Measurements from ENCODE around the gene SAV1.
"Not testable (repeated sequence)": the region's sequence is repeated elsewhere in the genome, so short reads cannot be mapped to it uniquely, and the experiment has no call there.

The SAV1 gene

GRCh38 chr14:50665300-50665699 lies 2.8 kb downstream of the SAV1 start:
- not testable (repeated sequence) for DNase-seq (ENCODE audit: low read depth in 3 of 3)

- not testable (repeated sequence) for DNase-seq (ENCODE audit: low read depth in 3 of 3)
These were observed 3.5 kb downstream of the SAV1 start for GRCh38 chr14:50664579-50664978.

GRCh38 chr14:50659327-50659974 lies 8.7 kb downstream of the SAV1 start:
- DNase-seq (ENCODE audit: low read depth in 3 of 3) = no peak

DNA sequence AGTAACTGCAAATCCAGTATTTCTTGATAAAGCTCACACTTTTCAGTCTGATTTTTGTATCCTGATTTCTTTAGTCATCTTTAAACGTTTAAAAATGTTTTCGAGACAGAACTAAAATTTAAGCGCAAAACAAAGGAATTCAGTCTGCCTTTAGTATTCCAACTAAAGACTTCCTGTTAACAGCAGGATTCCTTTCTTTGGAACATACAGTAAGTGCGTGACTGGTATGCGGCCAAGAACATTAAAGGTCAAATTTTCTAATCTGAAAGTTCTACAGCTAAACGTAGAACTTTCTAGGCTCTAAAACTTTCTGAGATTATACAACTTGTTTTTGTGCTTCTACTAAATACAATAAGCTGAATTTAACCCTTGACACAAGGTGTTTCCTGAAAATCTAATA lies 9.9 kb downstream of the SAV1 start:
- DNase-seq (ENCODE audit: low read depth in 3 of 3) = no peak

- DNase-seq (ENCODE audit: low read depth in 3 of 3) = no peak
These were observed 10.4 kb downstream of the SAV1 start for GRCh38 chr14:50657753-50658152.

- DNase-seq (ENCODE audit: low read depth in 3 of 3) = no peak
These were observed 11.3 kb downstream of the SAV1 start for GRCh38 chr14:50656776-50657175.

DNA sequence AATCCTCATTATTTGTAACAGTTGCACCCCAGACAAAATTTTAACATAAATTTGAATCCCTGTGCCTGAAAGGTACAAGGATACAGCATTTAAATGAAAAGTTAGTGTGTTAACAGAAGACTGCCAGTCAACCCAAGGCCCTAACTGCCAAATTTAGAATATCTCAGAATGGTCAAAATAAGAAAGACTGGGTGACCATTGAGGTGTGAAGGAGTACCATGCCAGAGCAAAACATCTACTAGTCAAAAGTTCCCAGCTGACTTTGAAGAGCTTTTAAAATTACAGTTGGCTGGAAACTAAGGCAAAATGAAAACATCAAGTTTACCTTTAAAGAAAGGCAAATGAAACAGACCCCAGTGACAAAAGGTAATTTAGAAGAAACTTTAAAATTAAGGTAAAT lies 18.4 kb downstream of the SAV1 start:
- no peak for DNase-seq (ENCODE audit: low read depth in 3 of 3)

DNA sequence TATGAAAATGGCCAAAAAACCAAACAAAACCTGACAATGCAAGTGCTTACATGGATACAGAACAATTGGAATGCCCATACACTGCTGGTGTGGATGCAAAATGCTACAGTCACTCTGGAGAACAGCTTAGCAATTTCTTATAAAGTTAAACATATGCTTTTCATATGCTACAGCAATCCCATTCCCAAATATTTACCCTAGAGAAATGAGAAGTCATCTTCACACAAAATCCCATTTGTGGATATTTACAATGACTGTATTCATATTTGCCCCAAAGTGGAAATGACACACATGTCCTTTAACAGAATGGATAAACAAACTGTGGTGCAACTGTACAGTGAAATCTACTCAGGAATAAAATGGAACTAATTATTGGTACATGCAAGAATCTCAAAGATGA lies 20.4 kb downstream of the SAV1 start:
- DNase-seq (ENCODE audit: low read depth in 3 of 3) = no peak

DNA sequence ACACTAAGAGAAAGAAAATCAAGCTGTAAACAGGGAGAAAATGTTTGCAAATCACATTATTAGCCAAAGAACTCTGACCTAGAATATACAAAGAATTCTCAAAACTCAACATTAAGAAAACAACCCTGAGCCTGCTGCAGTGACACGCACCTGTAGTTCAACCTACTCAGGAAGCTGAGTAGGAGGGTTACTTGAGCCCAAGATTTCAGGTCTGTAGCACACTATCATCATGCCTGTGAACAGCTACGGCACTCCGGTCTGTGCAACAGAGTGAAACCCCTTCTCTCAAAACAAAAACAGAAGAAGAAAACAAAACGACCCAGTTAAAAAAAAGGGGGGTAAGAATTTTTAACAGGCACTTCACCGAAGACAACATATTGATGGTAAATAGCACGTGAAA lies 20.8 kb downstream of the SAV1 start:
- DNase-seq (ENCODE audit: low read depth in 3 of 3) = no peak

DNA sequence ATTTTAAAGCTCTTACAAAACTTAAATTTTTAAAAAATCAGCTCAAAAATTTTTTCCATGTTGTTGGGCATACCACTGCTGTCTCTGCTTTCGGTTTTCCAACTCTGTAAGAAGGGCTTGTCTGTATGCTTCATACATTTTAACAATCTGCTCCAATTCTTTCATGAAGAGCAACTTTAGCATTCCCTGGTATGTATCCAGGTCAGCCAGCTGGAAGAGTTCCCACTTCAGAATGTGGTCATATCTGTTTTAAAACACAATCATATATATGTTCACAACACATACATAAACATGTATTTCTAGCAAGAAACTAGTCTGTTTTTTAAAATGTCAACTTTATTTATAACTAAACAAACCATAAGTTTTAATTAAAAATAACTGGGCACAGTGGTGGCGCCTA lies 33.0 kb downstream of the SAV1 start:
- DNase-seq (ENCODE audit: low read depth in 3 of 3) = no peak

- no peak for DNase-seq (ENCODE audit: low read depth in 3 of 3)
These were observed 34.2 kb downstream of the SAV1 start for GRCh38 chr14:50633954-50634353.

DNA sequence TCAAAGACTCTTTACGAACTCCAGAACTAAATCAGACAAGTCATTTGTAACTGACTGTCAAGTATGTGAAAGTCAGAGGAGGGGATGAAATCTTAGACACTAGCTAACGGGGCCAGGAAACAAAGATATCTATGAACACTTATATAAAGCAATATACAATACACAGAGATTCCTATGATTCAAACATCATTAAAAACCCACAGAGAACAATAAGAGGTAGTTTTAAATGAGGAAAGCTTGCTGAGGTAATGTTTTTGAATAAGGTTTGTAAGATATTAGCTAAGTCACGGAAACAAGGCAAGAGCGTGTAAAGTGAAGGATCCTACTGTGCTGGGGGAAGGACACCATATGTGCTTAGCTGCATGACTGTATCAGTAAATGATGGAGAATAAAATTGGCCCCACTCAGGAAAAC lies 36.7 kb downstream of the SAV1 start:
- no peak for DNase-seq (ENCODE audit: low read depth in 3 of 3)

- DNase-seq (ENCODE audit: low read depth in 3 of 3) = not testable (repeated sequence)
These were observed 43.2 kb downstream of the SAV1 start for GRCh38 chr14:50624947-50625346.

DNA sequence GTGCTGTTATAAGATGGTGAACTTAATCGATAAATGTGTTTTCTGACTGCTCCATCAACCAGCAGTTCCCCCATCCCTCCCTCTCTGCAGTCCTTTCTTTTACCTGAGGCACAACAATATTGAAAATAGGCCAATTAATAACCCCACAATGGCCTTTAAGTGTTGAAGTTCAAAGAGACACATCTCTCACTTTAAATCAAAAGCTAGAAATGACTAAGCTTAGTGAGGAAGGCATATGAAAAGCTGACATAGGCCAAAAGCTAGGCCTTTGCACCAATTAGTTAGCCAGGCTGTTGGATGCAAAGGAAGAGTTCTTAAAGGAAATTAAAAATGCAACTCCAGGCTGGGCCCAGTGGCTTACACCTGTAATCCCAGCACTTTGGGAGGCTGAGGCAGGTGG lies 43.7 kb downstream of the SAV1 start:
- no peak for DNase-seq (ENCODE audit: low read depth in 3 of 3)

DNA sequence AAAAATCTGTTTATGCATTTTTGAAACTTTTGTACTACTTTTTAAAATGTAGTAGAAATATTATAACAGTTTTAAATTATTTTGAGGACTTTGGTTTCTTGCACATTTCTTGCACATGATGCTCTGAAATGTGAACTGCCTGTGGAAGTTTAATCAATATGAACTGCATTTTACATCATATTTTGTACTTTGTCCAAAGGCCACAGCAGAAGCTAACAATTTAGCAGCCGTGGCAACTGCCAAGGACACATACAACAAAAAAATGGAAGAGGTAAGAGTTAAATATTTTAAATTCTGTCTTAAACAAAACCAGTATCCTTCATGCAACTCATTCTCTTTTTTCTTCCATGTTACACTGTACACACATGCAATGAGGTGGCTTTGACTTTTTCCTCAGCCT lies 45.1 kb downstream of the SAV1 start:
- DNase-seq (ENCODE audit: low read depth in 3 of 3) = no peak

- DNase-seq (ENCODE audit: low read depth in 3 of 3) = no peak
These were observed 47.8 kb downstream of the SAV1 start for GRCh38 chr14:50620341-50620740.

GRCh38 chr14:50619569-50620141 lies 48.5 kb downstream of the SAV1 start:
- no peak for DNase-seq (ENCODE audit: low read depth in 3 of 3)

DNA sequence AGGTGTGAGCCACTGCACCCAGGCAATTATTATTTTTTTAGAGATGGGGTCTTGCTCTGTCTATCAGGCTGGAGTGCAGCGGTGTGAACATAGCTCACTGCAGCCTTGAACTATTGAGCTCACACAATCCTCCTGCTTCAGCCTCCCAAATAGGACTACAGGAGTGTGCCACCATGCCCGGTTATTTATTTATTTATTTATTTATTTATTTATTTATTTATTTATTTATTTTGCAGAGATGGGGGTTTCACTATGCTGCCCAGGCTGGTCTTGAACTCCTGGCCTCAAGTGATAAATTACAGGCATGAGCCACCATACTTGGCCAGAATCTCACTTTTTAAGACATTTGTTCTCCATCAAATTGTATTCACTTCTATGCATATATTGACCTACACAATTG lies 51.8 kb downstream of the SAV1 start:
- DNase-seq (ENCODE audit: low read depth in 3 of 3) = no peak

DNA sequence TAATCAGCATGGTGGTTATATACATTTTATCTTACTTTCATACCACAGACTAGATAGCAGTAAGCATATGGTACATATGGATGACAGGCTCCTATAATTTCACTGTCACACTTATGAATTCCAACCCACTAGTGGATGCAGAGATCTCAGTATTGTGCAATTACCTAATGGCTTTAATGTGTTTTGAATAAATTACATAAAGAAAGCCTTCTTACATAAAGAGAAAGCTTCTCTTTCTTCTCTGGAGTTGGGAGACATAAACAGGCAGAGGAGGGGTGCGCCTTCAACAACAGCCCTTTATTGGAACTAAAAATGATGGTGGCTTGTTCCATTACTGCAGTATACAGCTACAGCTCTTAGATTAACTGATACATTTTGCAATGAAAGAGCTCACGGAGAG lies 52.6 kb downstream of the SAV1 start:
- DNase-seq (ENCODE audit: low read depth in 3 of 3) = no peak

DNA sequence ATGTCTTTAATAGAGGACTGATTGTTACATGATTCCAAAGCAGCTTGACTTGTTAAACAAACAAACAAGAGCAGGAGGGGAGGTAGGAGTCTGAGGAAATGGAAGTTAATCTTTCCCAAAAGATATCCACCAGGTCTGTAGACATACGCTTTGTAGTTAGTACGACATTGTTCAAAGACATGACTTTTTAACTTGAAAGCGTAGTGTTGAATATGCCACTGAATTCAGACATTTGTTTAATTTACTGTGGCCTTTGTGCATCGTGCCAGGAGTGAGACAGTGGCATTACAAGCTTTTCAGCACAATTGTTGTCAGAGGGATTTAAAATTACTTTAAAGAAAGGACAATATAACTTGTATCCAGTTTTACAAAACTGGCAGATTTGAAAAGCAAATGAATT lies 53.0 kb downstream of the SAV1 start:
- DNase-seq (ENCODE audit: low read depth in 3 of 3) = no peak

- no peak for DNase-seq (ENCODE audit: low read depth in 3 of 3)
These were observed 55.3 kb downstream of the SAV1 start for GRCh38 chr14:50612806-50613205.

DNA sequence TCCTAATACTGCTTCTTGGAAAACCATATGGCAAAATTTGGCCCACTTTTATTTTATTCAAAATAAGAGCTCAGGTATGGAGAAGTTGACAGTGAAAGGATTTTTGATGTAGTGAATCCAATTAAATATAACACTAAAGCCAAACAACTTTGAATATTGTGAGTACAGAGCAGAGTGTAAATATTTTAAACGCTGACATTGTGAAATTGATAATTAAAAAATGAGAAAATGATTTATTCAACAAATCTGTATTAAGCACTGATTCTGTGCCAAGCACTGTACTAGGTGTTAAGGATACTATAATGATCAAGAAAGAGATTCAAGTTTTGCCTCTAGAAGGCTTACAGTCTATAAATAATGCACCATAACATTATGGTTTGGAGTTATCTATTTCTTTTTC lies 57.6 kb downstream of the SAV1 start:
- DNase-seq (ENCODE audit: low read depth in 3 of 3) = no peak

DNA sequence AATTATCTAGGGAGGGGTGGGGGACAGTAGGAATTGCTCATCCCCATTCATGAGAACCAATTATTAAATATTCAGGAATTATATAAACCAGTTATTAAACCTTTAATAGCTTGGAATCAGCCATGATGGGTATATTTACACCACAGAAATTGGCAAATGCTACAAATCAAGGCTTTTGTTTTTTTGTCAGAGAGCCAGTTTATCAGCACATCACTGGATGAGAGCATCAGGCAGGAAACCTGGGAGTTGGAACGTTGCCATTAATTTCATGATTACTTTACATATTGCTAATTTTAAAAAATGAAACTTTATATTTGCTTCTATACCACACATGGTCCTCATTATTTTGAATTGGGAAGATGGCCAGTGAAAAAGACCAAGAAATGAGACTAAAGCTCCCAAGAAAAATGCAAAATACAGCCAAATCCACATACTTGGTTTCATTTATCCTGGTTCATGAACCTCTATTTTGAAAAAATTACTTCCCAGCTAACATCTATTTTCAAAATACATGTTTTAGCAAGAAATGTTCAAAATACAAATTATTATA lies 59.7 kb downstream of the SAV1 start:
- no peak for DNase-seq (ENCODE audit: low read depth in 3 of 3)

DNA sequence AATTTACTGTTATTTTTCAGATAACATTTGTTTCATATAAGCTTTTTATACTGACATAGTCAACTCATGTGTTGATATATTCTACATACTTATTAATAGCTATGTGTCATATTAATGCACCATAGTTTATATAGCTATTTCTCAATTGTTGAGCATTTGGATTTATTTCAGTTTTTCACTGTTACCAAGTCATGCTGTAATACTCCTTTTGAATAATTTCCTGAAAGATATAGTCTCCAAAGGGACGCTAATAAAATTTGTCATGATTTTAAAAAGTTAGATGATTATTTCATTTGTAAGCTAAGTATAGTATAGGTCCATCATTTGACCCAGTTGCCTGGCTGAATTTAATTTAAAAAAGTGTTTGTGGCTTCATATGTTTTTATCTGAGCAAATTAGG lies 60.3 kb downstream of the SAV1 start:
- DNase-seq (ENCODE audit: low read depth in 3 of 3) = no peak

All from stimulated activated CD4-positive, alpha-beta T cell treated with anti-CD3 and anti-CD28 coated beads, TNF-alpha, amount 100 ng/mL, for 4 hours (primary cell).